ENCODE results near the gene KNCN.

The KNCN gene

GRCh38 chr1:46551597-46552095, at the start of gene KNCN:
TSS of gene KNCN (minus strand) at chr1:46551647. CDS start at chr1:46551215, 432 bp downstream.
- no peak for DNase-seq

- DNase-seq, result no peak
Measured at GRCh38 chr1:46599059-46599970, 47.9 kb upstream of the KNCN start.

GRCh38 chr1:46596846-46597245, 45.4 kb upstream of the KNCN start:
- no peak for DNase-seq

GRCh38 chr1:46596036-46596435, 44.6 kb upstream of the KNCN start:
- DNase-seq, result no peak

GRCh38 chr1:46595127-46595526, 43.7 kb upstream of the KNCN start:
- no peak for DNase-seq

- no peak for DNase-seq
Measured at GRCh38 chr1:46594063-46594462, 42.6 kb upstream of the KNCN start.

GRCh38 chr1:46592823-46593222, 41.4 kb upstream of the KNCN start:
- no peak for DNase-seq

GRCh38 chr1:46589529-46589928, 38.1 kb upstream of the KNCN start:
- DNase-seq, result no peak

GRCh38 chr1:46587069-46587468, 35.6 kb upstream of the KNCN start:
- DNase-seq, result no peak

- DNase-seq, result no peak
Measured at GRCh38 chr1:46585312-46585938, 34.0 kb upstream of the KNCN start.

GRCh38 chr1:46583494-46583893, 32.0 kb upstream of the KNCN start:
- no peak for DNase-seq

- DNase-seq, result no peak
Measured at GRCh38 chr1:46582972-46583371, 31.5 kb upstream of the KNCN start.

GRCh38 chr1:46581681-46582455, 30.4 kb upstream of the KNCN start:
- DNase-seq, result no peak

- no peak for DNase-seq
Measured at GRCh38 chr1:46580140-46580903, 28.9 kb upstream of the KNCN start.

GRCh38 chr1:46577671-46578070, 26.2 kb upstream of the KNCN start:
- no peak for DNase-seq

- no peak for DNase-seq
Measured at GRCh38 chr1:46576596-46576995, 25.1 kb upstream of the KNCN start.

- DNase-seq, result no peak
Measured at GRCh38 chr1:46575778-46576177, 24.3 kb upstream of the KNCN start.

- DNase-seq, result no peak
Measured at GRCh38 chr1:46575300-46575699, 23.9 kb upstream of the KNCN start.

GRCh38 chr1:46571691-46572225, 20.3 kb upstream of the KNCN start:
- DNase-seq, result no peak

- DNase-seq, result peak; percentile 5
Measured at GRCh38 chr1:46569884-46570725, 18.7 kb upstream of the KNCN start.

GRCh38 chr1:46569116-46569515, 17.7 kb upstream of the KNCN start:
- DNase-seq, result no peak

All from fibroblast of skin of right biceps (primary cell).